NCI-H1417 (cell line): ENCODE measurements around the gene TOP3A.
"Not testable (repeated sequence)": the region's sequence is repeated elsewhere in the genome, so short reads cannot be mapped to it uniquely, and the experiment has no call there.

ENCODE experiments used
- DNase-seq, 3 experiments: peaks; one replicate each; lab custom pipeline; 2025; lab: John Stamatoyannopoulos, UW

TOP3A gene, protein sequence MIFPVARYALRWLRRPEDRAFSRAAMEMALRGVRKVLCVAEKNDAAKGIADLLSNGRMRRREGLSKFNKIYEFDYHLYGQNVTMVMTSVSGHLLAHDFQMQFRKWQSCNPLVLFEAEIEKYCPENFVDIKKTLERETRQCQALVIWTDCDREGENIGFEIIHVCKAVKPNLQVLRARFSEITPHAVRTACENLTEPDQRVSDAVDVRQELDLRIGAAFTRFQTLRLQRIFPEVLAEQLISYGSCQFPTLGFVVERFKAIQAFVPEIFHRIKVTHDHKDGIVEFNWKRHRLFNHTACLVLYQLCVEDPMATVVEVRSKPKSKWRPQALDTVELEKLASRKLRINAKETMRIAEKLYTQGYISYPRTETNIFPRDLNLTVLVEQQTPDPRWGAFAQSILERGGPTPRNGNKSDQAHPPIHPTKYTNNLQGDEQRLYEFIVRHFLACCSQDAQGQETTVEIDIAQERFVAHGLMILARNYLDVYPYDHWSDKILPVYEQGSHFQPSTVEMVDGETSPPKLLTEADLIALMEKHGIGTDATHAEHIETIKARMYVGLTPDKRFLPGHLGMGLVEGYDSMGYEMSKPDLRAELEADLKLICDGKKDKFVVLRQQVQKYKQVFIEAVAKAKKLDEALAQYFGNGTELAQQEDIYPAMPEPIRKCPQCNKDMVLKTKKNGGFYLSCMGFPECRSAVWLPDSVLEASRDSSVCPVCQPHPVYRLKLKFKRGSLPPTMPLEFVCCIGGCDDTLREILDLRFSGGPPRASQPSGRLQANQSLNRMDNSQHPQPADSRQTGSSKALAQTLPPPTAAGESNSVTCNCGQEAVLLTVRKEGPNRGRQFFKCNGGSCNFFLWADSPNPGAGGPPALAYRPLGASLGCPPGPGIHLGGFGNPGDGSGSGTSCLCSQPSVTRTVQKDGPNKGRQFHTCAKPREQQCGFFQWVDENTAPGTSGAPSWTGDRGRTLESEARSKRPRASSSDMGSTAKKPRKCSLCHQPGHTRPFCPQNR

GRCh38 chr17:18314731-18315561, at the start of gene TOP3A, which contains the start of gene SMCR8:
Gene TOP3A (minus strand): TSS chr17:18314994. CDS start chr17:18314778, 216 bp downstream.
Gene SMCR8 (plus strand): TSS chr17:18315293. CDS start chr17:18315790, 497 bp downstream.
- peak; percentile 93 to 96 (median 94) for DNase-seq

GRCh38 chr17:18364166-18364565, 49.4 kb upstream of the TOP3A start:
- DNase-seq = no peak

DNA sequence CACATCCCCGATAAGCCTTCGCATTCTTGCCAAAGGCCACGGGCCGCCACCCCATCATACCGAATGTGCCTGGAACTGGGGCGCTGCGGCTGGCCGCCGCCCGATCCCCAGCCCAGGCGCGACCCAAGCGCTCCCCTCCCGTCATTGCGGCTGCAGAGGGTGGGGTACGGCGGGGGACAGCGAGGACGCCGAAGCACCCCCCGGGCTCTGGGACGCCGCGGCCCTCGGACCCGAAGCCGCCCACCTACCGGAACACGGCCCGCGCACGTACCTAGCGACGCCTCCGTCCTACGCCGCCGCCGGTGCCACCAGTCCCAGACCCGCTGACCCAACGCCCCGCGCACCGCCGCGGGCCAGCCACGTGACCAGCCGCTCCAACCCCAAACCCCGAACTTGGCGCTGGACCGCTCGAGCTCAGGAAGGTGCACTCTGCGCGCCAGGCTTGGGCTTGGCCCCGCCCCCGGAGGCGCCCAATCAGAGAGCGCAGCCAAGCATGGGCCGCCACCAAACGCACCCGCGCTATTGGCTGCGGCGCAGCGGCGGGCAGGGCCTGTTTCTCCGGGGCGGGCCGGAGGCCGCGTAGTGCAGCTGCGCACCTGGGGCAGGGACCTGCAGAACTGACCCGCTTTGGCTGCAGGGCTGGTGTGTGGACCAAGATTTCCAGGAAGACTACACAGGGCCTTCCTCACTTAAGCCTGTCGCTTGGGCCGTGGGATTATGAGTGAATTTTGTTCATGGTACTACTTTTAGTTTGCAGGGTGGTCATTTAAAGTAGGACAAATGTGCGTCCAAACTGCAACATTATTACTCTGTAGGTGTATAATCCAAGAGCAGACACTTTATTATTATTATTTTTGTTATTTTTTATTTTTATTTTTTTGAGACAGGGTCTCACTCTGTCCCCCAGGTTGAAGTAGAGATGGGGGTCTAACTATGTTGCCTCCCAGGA, 48.6 kb upstream of the TOP3A start, which contains the start of gene SHMT1:
Gene SHMT1 (minus strand): TSS at position 450 of the 949 bp plus-strand sequence. CDS start 7,569 bp downstream, outside the sequence.
- DNase-seq = peak; percentile 83 to 90 (median 85)

GRCh38 chr17:18362698-18363100, 47.9 kb upstream of the TOP3A start:
- peak in 2 of 3 experiments; percentile 36 to 55 for DNase-seq

GRCh38 chr17:18361837-18362697, 47.3 kb upstream of the TOP3A start:
- DNase-seq = no peak

GRCh38 chr17:18360518-18360917, 45.7 kb upstream of the TOP3A start:
- no peak for DNase-seq

- DNase-seq = no peak
Observed at GRCh38 chr17:18356624-18357023, 41.8 kb upstream of the TOP3A start.

GRCh38 chr17:18353541-18353940, 38.7 kb upstream of the TOP3A start:
- no peak for DNase-seq

GRCh38 chr17:18344021-18344420, 29.2 kb upstream of the TOP3A start:
- no peak for DNase-seq

- DNase-seq = no peak
Observed at GRCh38 chr17:18339933-18340332, 25.1 kb upstream of the TOP3A start.

DNA sequence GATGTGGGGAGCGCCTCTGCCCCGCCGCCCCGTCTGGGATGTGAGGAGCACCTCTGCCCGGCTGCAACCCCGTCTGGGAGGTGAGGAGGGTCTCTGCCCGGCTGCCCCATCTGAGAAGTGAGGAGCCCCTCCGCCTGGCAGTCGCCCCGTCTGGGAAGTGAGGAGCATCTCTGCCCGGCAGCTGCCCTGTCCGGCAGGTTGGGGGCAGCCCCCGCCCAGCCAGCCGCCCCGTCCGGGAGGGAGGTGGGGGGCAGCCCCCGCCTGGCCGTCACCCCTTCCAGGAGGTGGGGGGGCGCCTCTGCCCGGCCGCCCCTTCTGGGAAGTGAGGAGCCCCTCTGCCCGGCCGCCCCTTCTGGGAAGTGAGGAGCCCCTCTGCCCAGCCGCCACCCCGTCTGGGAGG, 23.4 kb upstream of the TOP3A start:
- DNase-seq = not testable (repeated sequence)

DNA sequence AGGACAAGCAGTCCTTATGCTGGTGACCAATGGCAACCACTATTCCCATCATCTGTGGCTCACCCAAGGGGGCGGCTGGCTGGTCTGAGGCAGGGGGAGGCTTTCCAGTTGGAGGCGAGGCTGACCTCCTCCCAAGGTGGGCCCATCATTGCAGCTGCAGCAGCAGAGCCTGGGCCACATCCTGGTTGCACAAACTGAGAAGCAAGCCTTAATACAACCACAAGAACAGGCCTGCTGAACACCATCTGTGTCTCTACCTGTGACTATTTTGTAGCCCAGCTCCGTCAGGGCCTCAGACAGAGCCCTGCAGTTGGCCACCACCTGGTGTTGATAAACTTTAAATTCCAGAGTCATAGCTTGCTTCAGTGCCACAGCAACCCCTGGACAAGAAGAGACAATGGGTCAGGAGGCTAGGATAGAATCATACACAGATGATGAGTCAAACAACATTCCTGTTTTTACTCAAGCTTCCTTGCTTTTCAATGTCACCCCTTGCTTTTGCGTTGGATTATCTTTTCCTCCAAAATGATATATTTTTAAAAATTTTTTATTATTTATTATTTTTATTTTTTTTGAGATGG, 18.2 kb upstream of the TOP3A start:
- DNase-seq = no peak

GRCh38 chr17:18331879-18332278, 17.1 kb upstream of the TOP3A start:
- DNase-seq = no peak

DNA sequence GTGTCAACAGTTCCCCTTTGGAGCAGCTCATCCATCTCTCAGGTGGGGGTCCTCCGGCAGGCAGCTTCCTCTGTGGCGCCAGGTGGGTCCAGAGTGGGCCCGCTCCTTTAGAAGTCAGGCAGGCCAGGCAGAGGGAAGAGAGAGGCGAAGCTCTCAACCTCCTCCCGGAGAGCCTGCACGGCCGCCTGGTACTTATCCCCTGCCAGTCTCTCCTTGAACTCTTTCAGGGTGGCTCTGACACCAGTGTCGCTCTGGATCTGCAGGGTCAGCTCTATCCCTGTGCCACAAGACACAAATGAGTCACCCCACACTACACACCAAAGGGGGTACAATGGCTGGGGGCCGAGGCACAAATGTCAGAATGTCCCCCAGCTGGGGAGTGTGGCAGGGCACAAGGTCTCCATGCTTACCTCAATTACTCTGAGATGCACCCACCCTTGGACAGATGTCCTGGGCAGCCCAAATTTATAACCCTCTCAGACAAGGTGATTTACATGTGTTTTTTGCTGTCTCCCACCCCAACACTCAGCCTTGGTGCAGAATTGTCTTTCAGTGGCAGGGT, 13.9 kb upstream of the TOP3A start:
- no peak for DNase-seq

- no peak for DNase-seq
Observed at GRCh38 chr17:18327556-18327955, 12.8 kb upstream of the TOP3A start.

DNA sequence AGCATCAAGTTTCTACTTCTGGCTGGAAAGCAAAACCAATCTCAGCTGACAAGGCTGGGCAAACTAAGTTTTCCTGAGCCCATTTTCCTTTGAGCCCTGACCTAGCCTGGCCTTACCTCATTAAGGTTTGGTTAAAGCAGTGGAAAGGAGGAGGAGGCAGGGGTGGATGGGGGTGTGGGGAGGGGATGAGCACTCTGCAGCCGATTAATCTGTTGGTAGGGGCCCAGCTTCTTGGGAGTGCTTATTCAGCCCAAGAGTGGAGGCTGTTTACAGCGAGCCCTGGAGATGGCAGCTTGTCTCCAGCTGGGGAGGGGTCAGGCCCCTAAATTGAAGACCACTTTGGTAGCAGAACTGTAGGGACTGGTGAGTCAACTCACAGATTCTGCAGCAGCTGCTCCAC, 12.3 kb upstream of the TOP3A start:
- DNase-seq = no peak

- DNase-seq = no peak
Observed at GRCh38 chr17:18326572-18326971, 11.8 kb upstream of the TOP3A start.

DNA sequence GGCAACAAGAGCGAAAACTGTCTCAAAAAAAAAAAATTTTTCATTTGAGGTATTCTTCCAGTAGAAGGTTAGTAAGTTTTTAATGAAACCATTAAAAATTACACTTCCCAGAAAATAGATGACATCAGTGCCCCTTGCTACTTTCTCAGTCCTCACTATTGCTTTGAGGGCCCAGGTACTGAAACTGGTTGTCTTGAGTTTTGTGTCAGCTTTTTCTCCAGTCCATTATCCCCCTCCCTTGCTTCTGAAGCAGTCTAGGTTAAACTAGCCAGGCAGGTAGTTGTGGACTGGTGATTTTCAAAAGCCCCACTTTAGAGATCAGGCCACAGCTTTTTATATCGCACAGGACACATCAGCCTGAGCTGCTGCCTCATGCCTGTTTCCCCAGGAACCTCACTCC, 11.2 kb upstream of the TOP3A start:
- DNase-seq = no peak
